BJ (cell line): ENCODE data around the gene TPT1. TPM values are rescaled to one million over a fixed set of nuclear protein-coding genes. Genes with fewer than 3 reads are reported as not detected.

ENCODE experiments used
- CTCF ChIA-PET: fragments of 350-600 bp; formaldehyde crosslinking; extraction: SDS; loops from one replicate; lab custom pipeline; 2021; ENCODE audit warnings: antibody characterized with exemption, inconsistent platforms; lab: Yijun Ruan, JAX
- POLR2A ChIA-PET: fragments of 300-600 bp; sonication (Branson Sonifier 250); formaldehyde crosslinking; extraction: SDS; loops from one replicate; lab custom pipeline; 2021; ENCODE audit warnings: antibody characterized with exemption; lab: Charles Lee
- DNase-seq: peaks from one replicate; pipeline ENCODE4 v3.0.0-alpha.2; 2011; ENCODE audit warnings: low read depth
- H3K27me3 ChIP-seq: 2 replicates; pipeline ENCODE4 v1.6.0; 2011; ENCODE audit warnings: low read length; ENCODE audit not compliant: control insufficient read depth, insufficient read depth
- H3K36me3 ChIP-seq: 2 replicates; pipeline ENCODE4 v1.5.1; 2011; ENCODE audit warnings: low read length; ENCODE audit not compliant: control insufficient read depth, insufficient read depth
- H3K4me3 ChIP-seq: 2 replicates; pipeline ENCODE4 v1.5.1; 2011; ENCODE audit warnings: low read depth, mild to moderate bottlenecking, control low read depth, low read length
- polyA plus RNA-seq: library from polyadenylated mRNA; depleted of rRNA; stranded (reverse); fragments of >200 nt; gene quantifications from 2 replicates; pipeline ENCODE4 v1.2.3, GENCODE V29; 2011; rRNA removed
- small RNA-seq: library from RNA; depleted of rRNA; stranded (forward); fragments of <200 nt; gene quantifications from one replicate; pipeline ENCODE3, GENCODE V24; 2012; ENCODE audit warnings: low replicate concordance, low read depth; ENCODE audit not compliant: insufficient read length
- TF ChIP-seq, protein P1 (sequence below): IDR thresholded peaks from 2 replicates; pipeline ENCODE4 v1.5.1; 2011; ENCODE audit warnings: low read depth, mild to moderate bottlenecking, control low read depth, inconsistent platforms, low read length, moderate library complexity; ENCODE audit not compliant: insufficient read depth

The TPT1 gene
- polyA plus RNA-seq, 1 experiment = 2,445 TPM

DNA sequence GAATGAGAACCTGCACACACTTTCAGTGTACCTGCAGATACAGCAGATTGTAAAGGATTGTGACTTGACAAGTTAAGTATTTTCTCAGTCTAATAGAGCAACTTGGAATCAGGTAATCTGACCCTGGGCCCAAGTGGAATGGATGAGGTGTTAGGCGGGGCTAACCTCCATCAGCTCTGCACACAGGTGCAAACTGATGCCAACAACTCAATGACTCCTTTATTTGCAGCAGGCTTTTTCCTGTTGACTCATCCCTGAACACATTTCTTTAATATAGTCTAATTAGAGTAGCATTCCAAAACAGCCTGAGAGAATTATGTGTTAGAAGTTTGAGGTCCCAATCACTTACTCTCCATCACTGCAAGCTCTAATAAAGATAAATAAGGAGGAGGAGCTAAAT, 48.8 kb downstream of the TPT1 start:
- ChIA-PET CTCF (interaction anchor here (0.6 to 6.6 kb wide), 4 partner anchors 10 to 245 kb away, joined by 4 to 39 read pairs (median 11); no protein-coding TSS in a partner anchor), POLR2A (no interaction called here)
- TF ChIP-seq, protein P1, sequence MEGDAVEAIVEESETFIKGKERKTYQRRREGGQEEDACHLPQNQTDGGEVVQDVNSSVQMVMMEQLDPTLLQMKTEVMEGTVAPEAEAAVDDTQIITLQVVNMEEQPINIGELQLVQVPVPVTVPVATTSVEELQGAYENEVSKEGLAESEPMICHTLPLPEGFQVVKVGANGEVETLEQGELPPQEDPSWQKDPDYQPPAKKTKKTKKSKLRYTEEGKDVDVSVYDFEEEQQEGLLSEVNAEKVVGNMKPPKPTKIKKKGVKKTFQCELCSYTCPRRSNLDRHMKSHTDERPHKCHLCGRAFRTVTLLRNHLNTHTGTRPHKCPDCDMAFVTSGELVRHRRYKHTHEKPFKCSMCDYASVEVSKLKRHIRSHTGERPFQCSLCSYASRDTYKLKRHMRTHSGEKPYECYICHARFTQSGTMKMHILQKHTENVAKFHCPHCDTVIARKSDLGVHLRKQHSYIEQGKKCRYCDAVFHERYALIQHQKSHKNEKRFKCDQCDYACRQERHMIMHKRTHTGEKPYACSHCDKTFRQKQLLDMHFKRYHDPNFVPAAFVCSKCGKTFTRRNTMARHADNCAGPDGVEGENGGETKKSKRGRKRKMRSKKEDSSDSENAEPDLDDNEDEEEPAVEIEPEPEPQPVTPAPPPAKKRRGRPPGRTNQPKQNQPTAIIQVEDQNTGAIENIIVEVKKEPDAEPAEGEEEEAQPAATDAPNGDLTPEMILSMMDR = no peak
- no peaks in the 10 kb centered on the region for H3K36me3 ChIP-seq
- H3K27me3 ChIP-seq = no peaks in the 10 kb centered on the region
- no peak overlapping the region for H3K4me3 ChIP-seq
- DNase-seq = no peak

DNA sequence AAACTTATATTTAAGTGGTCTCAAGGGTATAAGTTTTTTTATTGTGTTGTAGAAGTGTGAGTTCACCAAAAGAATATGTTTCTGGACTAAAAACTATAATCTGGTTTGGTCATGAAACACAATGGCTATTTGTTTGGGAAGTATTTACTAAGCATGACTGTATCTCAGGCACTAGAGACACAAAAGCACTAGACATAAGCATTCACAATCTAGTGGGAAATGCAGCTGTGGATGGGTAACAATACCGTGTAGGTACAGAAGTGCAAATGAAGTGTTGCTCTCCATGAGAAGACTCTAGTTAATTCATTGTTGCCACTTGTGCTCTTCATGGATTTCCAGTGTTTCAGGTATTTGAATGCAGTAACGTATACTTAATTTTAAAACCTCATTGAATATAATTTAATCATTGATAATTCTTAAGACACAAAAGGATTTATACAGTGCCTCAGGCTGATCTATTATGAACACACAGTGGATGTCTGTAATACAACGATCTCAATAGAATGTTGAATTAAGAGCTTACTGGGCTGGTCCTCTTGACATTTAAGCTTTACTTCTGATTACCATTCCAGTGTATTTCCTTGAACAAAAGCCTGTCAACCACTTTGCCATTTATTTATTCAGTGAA, 50.9 kb downstream of the TPT1 start:
- Histone ChIP-seq H3K36me3 (no peaks in the 10 kb centered on the region), H3K4me3 (no peak overlapping the region), H3K27me3 (no peaks in the 10 kb centered on the region)
- DNase-seq = no peak
- ChIA-PET CTCF (interaction anchor here (0.6 to 6.6 kb wide), 4 partner anchors 8 to 243 kb away, joined by 3 to 39 read pairs (median 10); partner anchors contain the start of gene GTF2F2), POLR2A (no interaction called here)
- TF ChIP-seq, protein P1 = no peak

Small RNAs within 50 kb of the gene (small RNA-seq; reads per million reads assigned to genes)
- 14.3 reads per million, percentile 80 among the genes with 10 or more reads in this experiment for gene SNORA31

Other genes starting within 250 kb of the TPT1 start
- 7.9 and 14.6 TPM in 2 replicates for gene GTF2F2, start 220.7 kb downstream of the TPT1 start, polyA plus RNA-seq
- 0.10 and 0.15 TPM in 2 replicates for gene KCTD4, start 140.1 kb downstream of the TPT1 start, polyA plus RNA-seq
- gene SLC25A30, start 77.2 kb upstream of the TPT1 start, polyA plus RNA-seq = 10.4 and 13.7 TPM in 2 replicates
- gene COG3, start 123.8 kb upstream of the TPT1 start, polyA plus RNA-seq = 13.9 and 23.2 TPM in 2 replicates